K562 (cell line): Measurements from ENCODE around the gene NUP62. TPM values are rescaled to one million over a fixed set of nuclear protein-coding genes. Genes with fewer than 3 reads are reported as not detected.

Experiments
- CC2D1A ChIP-seq: fragments of 450-650 bp; IDR thresholded peaks from 2 replicates; pipeline ENCODE4 v1.6.1; 2017; ENCODE audit warnings: mild to moderate bottlenecking
- EP300 ChIP-seq: IDR thresholded peaks from 2 replicates; pipeline ENCODE4 v1.6.1; 2012; ENCODE audit warnings: low read length, improper control_type of control experiment
- ETV5 ChIP-seq: sonication (generic); formaldehyde crosslinking; IDR thresholded peaks from 2 replicates; pipeline ENCODE4 v1.4.0; 2020; ENCODE audit warnings: low read depth, mild to moderate bottlenecking, missing genetic modification reagents
- GATA2 ChIP-seq: sonication (generic); formaldehyde crosslinking; IDR thresholded peaks from 2 replicates; pipeline ENCODE4 v1.4.0; 2020; ENCODE audit warnings: mild to moderate bottlenecking, missing genetic modification reagents
- HDAC2 ChIP-seq: fragments of 450-650 bp; IDR thresholded peaks from 2 replicates; pipeline ENCODE4 v1.6.1; 2016; ENCODE audit warnings: mild to moderate bottlenecking
- HDAC8 ChIP-seq: fragments of 450-650 bp; IDR thresholded peaks from 2 replicates; pipeline ENCODE4 v1.6.1; 2016; ENCODE audit warnings: mild to moderate bottlenecking, missing genetic modification characterization, moderate library complexity, missing compliant biosample characterization
- HSF4 ChIP-seq: fragments of 250-450 bp; sonication (Bioruptor Pico); IDR thresholded peaks from 2 replicates; pipeline ENCODE4 v2.1.2; 2022; ENCODE audit warnings: mild to moderate bottlenecking, moderate library complexity, borderline replicate concordance
- KLF1 ChIP-seq: fragments of 450-650 bp; IDR thresholded peaks from 2 replicates; pipeline ENCODE4 v1.6.1; 2016; ENCODE audit warnings: missing genetic modification characterization, missing compliant biosample characterization
- MYC ChIP-seq, 2 experiments: fragments of 250-450 bp in 1 of 2; sonication (Bioruptor Pico) in 1 of 2; IDR thresholded peaks; 2 replicates each; pipeline versions ENCODE4 v1.5.1 to v1.6.1; 2012 to 2021; ENCODE audit warnings: low read depth in 2 of 2, borderline replicate concordance in 1 of 2, improper control_type of control experiment in 1 of 2, low read length in 1 of 2, mild to moderate bottlenecking in 1 of 2, moderate library complexity in 1 of 2
- PHB ChIP-seq: fragments of 250-450 bp; sonication (Bioruptor Pico); IDR thresholded peaks from 2 replicates; pipeline ENCODE4 v1.5.0; 2021
- POLR2G ChIP-seq: fragments of 200-400 bp; formaldehyde crosslinking; IDR thresholded peaks from 2 replicates; pipeline ENCODE4 v1.6.1; 2017; ENCODE audit warnings: low read depth, mild to moderate bottlenecking, antibody characterized with exemption, low read length, moderate library complexity
- RAD21 ChIP-seq, 2 experiments: fragments of 250-450 bp in 1 of 2; fragments of 450-650 bp in 1 of 2; sonication (Bioruptor Pico) in 1 of 2; formaldehyde crosslinking in 1 of 2; IDR thresholded peaks in 1 of 2; conservative IDR thresholded peaks in 1 of 2; 2 replicates each; pipeline versions ENCODE4 v1.4.0 to v1.8.0; 2020 to 2022; ENCODE audit warnings: mild to moderate bottlenecking in 2 of 2, moderate library complexity in 1 of 2
- RBBP5 ChIP-seq: fragments of 200-600 bp; sonication (generic); IDR thresholded peaks from 2 replicates; pipeline ENCODE4 v1.6.1; 2012; ENCODE audit warnings: borderline replicate concordance, mild to moderate bottlenecking, low read length, control low read depth, inconsistent platforms; ENCODE audit not compliant: insufficient read depth, poor library complexity, severe bottlenecking
- SMC3 ChIP-seq: conservative IDR thresholded peaks from 2 replicates; pipeline ENCODE4 v1.6.1; 2011; ENCODE audit warnings: low read depth, low read length, improper control_type of control experiment; ENCODE audit not compliant: insufficient read depth
- SRSF3 ChIP-seq: fragments of 200-400 bp; formaldehyde crosslinking; IDR thresholded peaks from 2 replicates; pipeline ENCODE4 v1.6.1; 2016; ENCODE audit warnings: mild to moderate bottlenecking, low read length, moderate library complexity; ENCODE audit not compliant: insufficient read depth
- SRSF9 ChIP-seq: fragments of 200-400 bp; formaldehyde crosslinking; IDR thresholded peaks from 2 replicates; pipeline ENCODE4 v1.6.1; 2017; ENCODE audit warnings: low read depth, low read length, borderline replicate concordance
- TCF7 ChIP-seq: sonication (generic); IDR thresholded peaks from 2 replicates; pipeline ENCODE4 v1.6.1; 2016; ENCODE audit warnings: antibody characterized with exemption, borderline replicate concordance
- VEZF1 ChIP-seq: fragments of 200-800 bp; sonication (Bioruptor generic); IDR thresholded peaks from 2 replicates; pipeline ENCODE4 v1.6.1; 2017; ENCODE audit warnings: missing genetic modification characterization, missing compliant biosample characterization
- ZNF583 ChIP-seq: fragments of 250-450 bp; sonication (Bioruptor Pico); IDR thresholded peaks from 2 replicates; pipeline ENCODE4 v1.4.0; 2020
- polyA plus RNA-seq, 8 experiments: library from polyadenylated mRNA; depleted of rRNA in 4 of 8; stranded (reverse) in 5 of 8; unstranded in 3 of 8; fragments of >200 nt; fragmentation: Nextera tagmentation in 2 of 8; fragmentation: Illumina TruSeq in 1 of 8; extraction: Ambion mirVana in 2 of 8; extraction: Trizol in 1 of 8; gene quantifications; 2 replicates each; pipeline versions ENCODE4 v1.2.1 to v1.2.3, GENCODE V29; 2011 to 2014; ENCODE audit warnings: inconsistent platforms in 1 of 8, missing spikeins in 1 of 8
- total RNA-seq, 7 experiments: library from RNA; depleted of rRNA in 6 of 7; stranded (reverse); fragments of >200 nt in 6 of 7; fragmentation: Illumina TruSeq in 2 of 7; extraction: Trizol in 2 of 7; gene quantifications; 2 replicates each; pipeline versions ENCODE4 v1.2.1 to v1.2.3, GENCODE V29; 2011 to 2021; ENCODE audit warnings: low replicate concordance in 1 of 7
- TF ChIP-seq, protein P1 (sequence below): IDR thresholded peaks from 3 replicates; pipeline ENCODE4 v1.6.1; 2011; ENCODE audit warnings: borderline replicate concordance, mild to moderate bottlenecking, moderate library complexity; ENCODE audit not compliant: insufficient read length; ENCODE audit errors: extremely low read depth

The NUP62 gene
- total and polyA plus RNA-seq, 9 of the 15 experiments (the other 6 are each of a cell fraction or from before 2014, with no cell fraction given): 16.9 to 109 (median 66.0) TPM

DNA sequence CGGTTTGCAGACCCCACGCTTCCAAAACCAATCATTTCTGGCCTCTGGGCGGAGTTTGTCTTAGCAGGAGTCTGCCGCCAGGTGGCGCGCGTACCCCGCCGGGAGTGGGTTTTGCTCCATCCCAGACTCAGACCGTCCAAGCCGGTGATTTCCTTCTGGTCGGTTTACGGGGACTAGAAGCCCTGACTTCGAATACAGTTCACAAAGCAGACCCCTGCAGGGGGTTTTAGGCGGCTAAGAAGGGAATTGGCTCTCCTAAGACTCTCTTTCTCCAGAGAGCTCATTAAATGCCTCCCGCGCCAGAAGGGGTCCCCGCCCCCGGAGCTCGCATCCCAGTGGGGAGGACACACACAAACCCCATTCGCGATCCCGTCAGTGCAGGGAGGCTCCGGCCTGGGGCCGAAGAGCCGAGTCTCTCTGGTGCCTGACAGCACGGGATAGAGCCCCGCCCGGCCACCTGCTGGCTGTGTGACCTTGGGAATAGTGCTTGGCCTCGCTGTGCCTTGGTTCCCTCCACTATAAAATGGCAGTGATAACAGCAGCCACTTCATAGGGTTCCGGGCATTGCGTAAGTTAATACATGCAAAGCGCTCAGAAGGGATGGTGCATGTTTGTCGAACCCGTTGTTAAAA is 8.6 kb upstream of the NUP62 start (continued):
- TF ChIP-seq MYC (IDR thresholded peaks at IDR 0.05; ENCODE audit: low read depth, low read length) (no peak), MYC (CRISPR knock-in tag; IDR thresholded peaks at IDR 0.05; ENCODE audit: borderline replicate concordance, low read depth) (0 out of 2 replicates have a peak, but pooled peaks have one; percentile 16), PHB (CRISPR knock-in tag) (0 out of 2 replicates have a peak, but pooled peaks have one; percentile 33), EP300 (no peak), VEZF1 (no peak), KLF1 (tag) (no peak), ETV5 (CRISPR knock-in tag) (0 out of 2 replicates have a peak, but pooled peaks have one; percentile 25), SMC3 (peak; percentile 99), ZNF583 (CRISPR knock-in tag) (no peak), POLR2G (peak; percentile 36; the same call in 1 of the 2 replicates), CC2D1A (peak; percentile 95), HDAC8 (tag) (no peak), SRSF9 (no peak), SRSF3 (no peak), RBBP5 (no peak), GATA2 (CRISPR knock-in tag) (no peak), HDAC2 (0 out of 2 replicates have a peak, but pooled peaks have one; percentile 13), TCF7 (0 out of 2 replicates have a peak, but pooled peaks have one; percentile 21), HSF4 (no peak), RAD21 (CRISPR knock-in tag; conservative IDR thresholded peaks at IDR 0.05 in 1 of 2, IDR thresholded peaks at IDR 0.05 in 1 of 2) (peak; percentile 95 to 96)
- TF ChIP-seq, protein P1, sequence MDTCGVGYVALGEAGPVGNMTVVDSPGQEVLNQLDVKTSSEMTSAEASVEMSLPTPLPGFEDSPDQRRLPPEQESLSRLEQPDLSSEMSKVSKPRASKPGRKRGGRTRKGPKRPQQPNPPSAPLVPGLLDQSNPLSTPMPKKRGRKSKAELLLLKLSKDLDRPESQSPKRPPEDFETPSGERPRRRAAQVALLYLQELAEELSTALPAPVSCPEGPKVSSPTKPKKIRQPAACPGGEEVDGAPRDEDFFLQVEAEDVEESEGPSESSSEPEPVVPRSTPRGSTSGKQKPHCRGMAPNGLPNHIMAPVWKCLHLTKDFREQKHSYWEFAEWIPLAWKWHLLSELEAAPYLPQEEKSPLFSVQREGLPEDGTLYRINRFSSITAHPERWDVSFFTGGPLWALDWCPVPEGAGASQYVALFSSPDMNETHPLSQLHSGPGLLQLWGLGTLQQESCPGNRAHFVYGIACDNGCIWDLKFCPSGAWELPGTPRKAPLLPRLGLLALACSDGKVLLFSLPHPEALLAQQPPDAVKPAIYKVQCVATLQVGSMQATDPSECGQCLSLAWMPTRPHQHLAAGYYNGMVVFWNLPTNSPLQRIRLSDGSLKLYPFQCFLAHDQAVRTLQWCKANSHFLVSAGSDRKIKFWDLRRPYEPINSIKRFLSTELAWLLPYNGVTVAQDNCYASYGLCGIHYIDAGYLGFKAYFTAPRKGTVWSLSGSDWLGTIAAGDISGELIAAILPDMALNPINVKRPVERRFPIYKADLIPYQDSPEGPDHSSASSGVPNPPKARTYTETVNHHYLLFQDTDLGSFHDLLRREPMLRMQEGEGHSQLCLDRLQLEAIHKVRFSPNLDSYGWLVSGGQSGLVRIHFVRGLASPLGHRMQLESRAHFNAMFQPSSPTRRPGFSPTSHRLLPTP: no peak
